Hematopoietic multipotent progenitor cell treated with erythropoietin and hydrocortisone succinate and interleukin-3 and kit ligand, for 8 days (in vitro differentiated cells): Measurements from ENCODE around the gene UGT1A3.

Source experiments
- DNase-seq: peaks from one replicate; pipeline ENCODE4 v3.0.0-alpha.2; 2015

UGT1A3 gene

GRCh38 chr2:233818639-233819621 is 90.1 kb downstream of the UGT1A3 start:
- DNase-seq: no peak

- DNase-seq: no peak
Measured at GRCh38 chr2:233819884-233820773, 91.3 kb downstream of the UGT1A3 start.

DNA sequence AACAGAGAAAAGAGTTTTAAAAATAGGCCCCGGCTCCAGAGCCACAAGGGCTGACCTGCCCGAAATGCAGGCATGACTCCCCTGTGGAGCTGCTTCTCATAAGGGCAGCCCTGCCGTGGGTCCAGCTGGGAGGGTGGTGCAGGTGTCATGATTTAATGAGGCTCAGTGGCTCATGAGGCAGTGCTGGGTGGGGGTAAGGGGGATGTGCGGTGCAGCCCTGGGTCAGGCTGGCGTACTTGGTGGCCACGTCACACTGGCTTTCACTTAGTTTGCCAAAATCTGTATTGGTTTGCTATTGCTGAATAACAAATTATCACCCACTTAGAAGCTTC is 91.9 kb downstream of the UGT1A3 start:
- DNase-seq: no peak

DNA sequence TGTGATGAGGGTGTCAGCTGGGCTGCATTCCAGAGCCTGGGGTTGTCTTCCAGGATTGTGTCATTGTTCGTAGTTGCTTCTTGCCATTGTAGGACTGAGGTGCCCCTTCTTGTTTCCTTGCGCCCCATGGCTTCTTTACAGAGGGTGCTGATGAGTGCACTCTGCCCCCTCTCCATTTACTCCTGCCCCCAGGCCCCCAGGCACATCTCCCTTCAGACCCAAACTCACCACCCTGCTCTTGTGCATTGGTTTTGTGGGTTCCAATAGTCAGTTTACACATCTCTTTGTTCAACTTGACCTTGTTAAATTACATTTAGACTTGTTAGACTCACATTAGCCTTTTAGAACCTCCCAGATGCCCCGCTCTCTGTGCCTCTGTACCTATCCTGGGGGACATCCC is 92.4 kb downstream of the UGT1A3 start:
- DNase-seq: no peak

- no peak for DNase-seq
Measured at GRCh38 chr2:233821709-233822100, 92.9 kb downstream of the UGT1A3 start.

DNA sequence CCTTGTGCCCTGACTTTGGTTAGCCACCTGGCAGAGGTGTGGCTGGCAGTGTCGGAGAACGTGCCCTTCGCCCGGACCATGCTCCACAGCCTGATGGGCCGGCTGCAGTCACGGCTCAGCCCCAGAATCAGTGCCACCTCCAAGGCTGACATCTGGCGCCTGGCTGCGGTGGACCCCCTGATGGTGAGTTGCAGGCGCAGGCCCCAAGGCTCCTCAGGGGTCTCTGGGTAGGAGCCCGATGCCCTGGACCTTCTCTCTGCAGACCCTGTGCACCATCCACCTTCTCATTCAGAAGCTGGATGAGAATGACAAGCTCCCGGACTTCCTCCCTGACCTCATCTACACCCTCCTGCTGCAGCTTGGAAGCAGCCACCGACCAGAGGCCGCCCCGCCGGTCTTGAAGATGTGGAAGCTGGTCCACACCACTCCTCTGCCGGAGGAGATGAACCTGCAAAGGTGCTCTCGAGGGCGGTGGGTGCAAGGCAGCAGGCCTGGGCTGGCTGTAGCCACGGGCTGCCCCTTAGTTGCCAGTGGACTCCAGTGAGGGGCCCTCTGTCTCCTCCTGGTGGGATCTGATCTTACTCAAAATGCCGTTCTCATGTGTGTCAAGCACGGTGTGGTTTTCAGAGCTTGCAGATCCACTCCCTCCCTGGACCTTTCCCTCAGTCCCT is 93.4 kb downstream of the UGT1A3 start:
- no peak for DNase-seq
